ENCODE data around the gene C22orf23. TPM values are rescaled to one million over a fixed set of nuclear protein-coding genes. Genes with fewer than 3 reads are reported as not detected.

The C22orf23 gene
- total and polyA plus RNA-seq, 2 donors (not counting 1 experiment from before 2014, with no cell fraction given), result not detected

- Histone ChIP-seq H3K27ac (ENCODE audit: low read length in 2 of 2) (no peak overlapping the region), H3K36me3 (replicated peaks in 1 of 2; ENCODE audit: control extremely low read depth in 1 of 2, control insufficient read depth in 1 of 2, extremely low read depth in 1 of 2, insufficient read depth in 2 of 2, low read length in 1 of 2) (no peaks in the 10 kb centered on the region), H4K20me1 (ENCODE audit: control insufficient read depth, insufficient read depth, low read length, poor library complexity, severe bottlenecking) (no peaks in the 10 kb centered on the region), H3K4me1 (ENCODE audit: control insufficient read depth in 2 of 2, insufficient read depth in 2 of 2, low read length in 2 of 2) (no peaks in the 10 kb centered on the region), H3K27me3 (replicated peaks in 1 of 4; ENCODE audit: control extremely low read depth in 1 of 4, control insufficient read depth in 3 of 4, insufficient read depth in 4 of 4, low read length in 3 of 4) (no peaks in the 10 kb centered on the region), H3K9me3 (ENCODE audit: control extremely low read depth in 1 of 3, control insufficient read depth in 2 of 3, insufficient read depth in 1 of 3, low read length in 2 of 3) (no peaks in the 10 kb centered on the region), H3K79me2 (ENCODE audit: control insufficient read depth, insufficient read depth, low read length) (no peaks in the 10 kb centered on the region), H2AFZ (ENCODE audit: insufficient read depth, low read depth, low read length, poor library complexity, severe bottlenecking) (no peak overlapping the region), H3K4me3 (ENCODE audit: control extremely low read depth in 1 of 5, extremely low read depth in 1 of 5, insufficient read depth in 1 of 5, low read depth in 2 of 5, low read length in 4 of 5) (no peak overlapping the region), H3K4me2 (replicated peaks; ENCODE audit: low read depth, low read length, poor library complexity, severe bottlenecking) (no peak overlapping the region), H3K9ac (ENCODE audit: low read length) (no peak overlapping the region)
- ATAC-seq (ENCODE audit: low read depth), result no peak
- DNase-seq, result no peak
- no peak overlapping the region for H3K27ac Mint-ChIP-seq
- ChIA-PET CTCF (interaction anchor here (0.5 to 1.3 kb wide), 2 partner anchors 10 to 777 kb away, joined by 3 read pairs; no protein-coding TSS in a partner anchor), POLR2A (interaction anchor here (0.7 kb wide), 1 partner anchor 1894 kb away, joined by 6 read pairs; no protein-coding TSS in a partner anchor)
- H3K4me3 Mint-ChIP-seq, result no peak overlapping the region
- no peak for TF ChIP-seq EZH2 (IDR thresholded peaks at IDR 0.05; ENCODE audit: borderline replicate concordance, insufficient read depth, low read depth, low read length, poor library complexity, severe bottlenecking)
- TF ChIP-seq CTCF (IDR thresholded peaks at IDR 0.05), result no peak
- no peaks in the 10 kb centered on the region for H3K9me3 Mint-ChIP-seq (ENCODE audit: insufficient read depth)
- intact Hi-C loops (cut with micrococcal nuclease), result no loop called here
- no peaks in the 10 kb centered on the region for H3K27me3 Mint-ChIP-seq
- no peaks in the 10 kb centered on the region for H3K4me1 Mint-ChIP-seq
- WGBS (ENCODE audit: insufficient coverage), result 98% methylated on average over 13 of the region's 27 CpGs
These were observed 32.4 kb upstream of the C22orf23 start for GRCh38 chr22:37985751-37986281.

DNA sequence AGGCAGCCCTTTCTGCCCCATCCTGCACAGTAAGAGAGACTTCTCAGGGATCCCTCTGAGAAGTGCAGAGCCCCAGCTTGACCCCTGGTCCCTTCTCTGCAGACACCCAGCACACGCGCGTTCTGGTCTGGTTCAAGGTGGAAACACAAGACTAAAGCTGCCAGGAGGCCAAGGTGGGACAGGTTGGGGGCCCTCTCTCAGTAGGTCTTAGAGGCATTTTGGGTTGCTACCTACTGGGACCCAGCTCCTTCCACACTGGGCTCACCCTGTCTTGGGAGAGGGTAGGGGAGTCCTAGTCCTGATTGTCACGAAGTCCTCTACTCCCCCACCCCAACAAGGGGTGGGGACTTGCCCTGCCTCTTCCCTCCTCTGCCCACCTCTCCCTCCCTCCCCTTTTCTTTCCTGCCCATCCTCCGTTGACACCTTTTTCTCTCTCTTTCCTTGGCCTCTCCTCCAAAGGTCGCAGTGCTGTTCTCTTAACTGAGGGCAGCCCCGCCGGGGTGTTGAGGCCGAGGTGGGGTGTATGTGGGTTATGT lies 31.7 kb upstream of the C22orf23 start:
- Histone ChIP-seq H3K9me3 (ENCODE audit: control extremely low read depth in 1 of 3, control insufficient read depth in 2 of 3, insufficient read depth in 1 of 3, low read length in 2 of 3) (no peaks in the 10 kb centered on the region), H2AFZ (ENCODE audit: insufficient read depth, low read depth, low read length, poor library complexity, severe bottlenecking) (no peak overlapping the region), H3K4me2 (replicated peaks; ENCODE audit: low read depth, low read length, poor library complexity, severe bottlenecking) (no peak overlapping the region), H4K20me1 (ENCODE audit: control insufficient read depth, insufficient read depth, low read length, poor library complexity, severe bottlenecking) (no peaks in the 10 kb centered on the region), H3K4me3 (ENCODE audit: control extremely low read depth in 1 of 5, extremely low read depth in 1 of 5, insufficient read depth in 1 of 5, low read depth in 2 of 5, low read length in 4 of 5) (no peak overlapping the region), H3K27me3 (replicated peaks in 1 of 4; ENCODE audit: control extremely low read depth in 1 of 4, control insufficient read depth in 3 of 4, insufficient read depth in 4 of 4, low read length in 3 of 4) (no peaks in the 10 kb centered on the region), H3K27ac (ENCODE audit: low read length in 2 of 2) (no peak overlapping the region), H3K4me1 (ENCODE audit: control insufficient read depth in 2 of 2, insufficient read depth in 2 of 2, low read length in 2 of 2) (no peaks in the 10 kb centered on the region), H3K9ac (ENCODE audit: low read length) (no peak overlapping the region), H3K36me3 (replicated peaks in 1 of 2; ENCODE audit: control extremely low read depth in 1 of 2, control insufficient read depth in 1 of 2, extremely low read depth in 1 of 2, insufficient read depth in 2 of 2, low read length in 1 of 2) (no peaks in the 10 kb centered on the region), H3K79me2 (ENCODE audit: control insufficient read depth, insufficient read depth, low read length) (no peaks in the 10 kb centered on the region)
- ATAC-seq (ENCODE audit: low read depth) (no peak), DNase-seq (no peak)
- H3K4me1 Mint-ChIP-seq, result no peaks in the 10 kb centered on the region
- POLR2A ChIA-PET, result no interaction called here
- H3K27me3 Mint-ChIP-seq, result no peaks in the 10 kb centered on the region
- no peak overlapping the region for H3K4me3 Mint-ChIP-seq
- no peak overlapping the region for H3K27ac Mint-ChIP-seq
- CTCF ChIA-PET, result interaction anchor here (1.3 kb wide), 1 partner anchor 11 kb away, joined by 3 read pairs; no protein-coding TSS in a partner anchor
- H3K9me3 Mint-ChIP-seq (ENCODE audit: insufficient read depth), result no peaks in the 10 kb centered on the region
- TF ChIP-seq CTCF (IDR thresholded peaks at IDR 0.05) (no peak), EZH2 (IDR thresholded peaks at IDR 0.05; ENCODE audit: borderline replicate concordance, insufficient read depth, low read depth, low read length, poor library complexity, severe bottlenecking) (no peak)
- intact Hi-C loops (cut with micrococcal nuclease), result no loop called here
- WGBS (ENCODE audit: insufficient coverage), result no CpG with 5 or more reads among the region's 9 CpGs

Data from B cell (primary cell).